ENCODE results near the gene TIMP2.

DNA sequence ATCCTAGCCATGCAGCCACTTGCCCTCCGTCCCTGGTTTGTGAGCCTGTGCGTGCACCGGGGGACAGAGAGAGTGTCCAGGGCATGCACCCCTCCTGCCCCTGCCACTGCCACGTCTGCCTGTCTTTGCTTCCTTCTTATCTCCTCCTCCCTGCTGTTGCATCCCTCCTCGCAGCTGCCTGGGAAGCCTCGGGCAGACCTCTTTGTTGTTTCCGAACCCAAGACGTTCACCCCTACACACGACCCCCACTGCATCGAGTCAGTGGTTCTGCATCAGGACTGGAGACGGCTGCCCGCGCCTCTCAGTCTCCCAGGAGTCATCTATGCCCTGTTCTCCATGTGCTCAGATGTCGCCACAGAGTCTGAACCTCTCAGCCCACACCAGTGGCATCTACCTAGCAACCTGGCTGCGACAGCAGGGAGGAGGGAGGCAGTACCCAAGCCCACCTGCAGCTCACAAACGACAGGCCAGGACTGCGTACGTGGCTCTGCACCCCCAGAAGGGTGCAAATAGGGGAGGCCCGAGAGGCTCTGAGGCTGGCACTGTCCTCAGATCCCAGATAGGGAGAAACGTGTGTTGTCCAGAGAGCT, 5.2 kb downstream of the TIMP2 start:
- no peak for TF ChIP-seq EZH2 (IDR thresholded peaks at IDR 0.05; ENCODE audit: borderline replicate concordance, low read length)
- TF ChIP-seq, protein P1, sequence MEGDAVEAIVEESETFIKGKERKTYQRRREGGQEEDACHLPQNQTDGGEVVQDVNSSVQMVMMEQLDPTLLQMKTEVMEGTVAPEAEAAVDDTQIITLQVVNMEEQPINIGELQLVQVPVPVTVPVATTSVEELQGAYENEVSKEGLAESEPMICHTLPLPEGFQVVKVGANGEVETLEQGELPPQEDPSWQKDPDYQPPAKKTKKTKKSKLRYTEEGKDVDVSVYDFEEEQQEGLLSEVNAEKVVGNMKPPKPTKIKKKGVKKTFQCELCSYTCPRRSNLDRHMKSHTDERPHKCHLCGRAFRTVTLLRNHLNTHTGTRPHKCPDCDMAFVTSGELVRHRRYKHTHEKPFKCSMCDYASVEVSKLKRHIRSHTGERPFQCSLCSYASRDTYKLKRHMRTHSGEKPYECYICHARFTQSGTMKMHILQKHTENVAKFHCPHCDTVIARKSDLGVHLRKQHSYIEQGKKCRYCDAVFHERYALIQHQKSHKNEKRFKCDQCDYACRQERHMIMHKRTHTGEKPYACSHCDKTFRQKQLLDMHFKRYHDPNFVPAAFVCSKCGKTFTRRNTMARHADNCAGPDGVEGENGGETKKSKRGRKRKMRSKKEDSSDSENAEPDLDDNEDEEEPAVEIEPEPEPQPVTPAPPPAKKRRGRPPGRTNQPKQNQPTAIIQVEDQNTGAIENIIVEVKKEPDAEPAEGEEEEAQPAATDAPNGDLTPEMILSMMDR (conservative IDR thresholded peaks at IDR 0.05 in 1 of 2, IDR thresholded peaks at IDR 0.05 in 1 of 2; ENCODE audit: extremely low read depth in 1 of 2, insufficient read depth in 1 of 2, low read depth in 1 of 2, low read length in 2 of 2) = no peak
